Kidney (tissue), 14 donors: ENCODE data around the gene ADAMTS7. TPM values are rescaled to one million over a fixed set of nuclear protein-coding genes. Genes with fewer than 3 reads are reported as not detected.

Source experiments
- DNase-seq, 5 donors: peaks; one replicate each; pipeline ENCODE4 v3.0.0-alpha.2; 2013 to 2020
- FAIRE-seq: peaks from 2 replicates; lab custom pipeline; 2012; peaks lifted over from hg19 to GRCh38; lab: Jason Lieb, UNC
- H3K27ac ChIP-seq, 2 donors: one replicate each; pipeline ENCODE4 v1.7.0; 2013; ENCODE audit warnings: low read depth in 2 of 2, low read length in 2 of 2, inconsistent platforms in 1 of 2
- H3K27me3 ChIP-seq: one replicate; pipeline ENCODE4 v1.7.1; 2013; ENCODE audit warnings: low read length, inconsistent platforms; ENCODE audit not compliant: control insufficient read depth, insufficient read depth
- H3K36me3 ChIP-seq, 3 donors: one replicate each; pipeline versions ENCODE4 v1.7.0 to v1.7.1; 2013; ENCODE audit warnings: low read length in 3 of 3, control low read depth in 1 of 3, inconsistent platforms in 1 of 3; ENCODE audit not compliant: insufficient read depth in 3 of 3, control insufficient read depth in 2 of 3
- H3K4me1 ChIP-seq, 3 donors: one replicate each; pipeline versions ENCODE4 v1.7.0 to v1.7.1; 2013; ENCODE audit warnings: low read length in 3 of 3, inconsistent platforms in 1 of 3, low read depth in 1 of 3; ENCODE audit not compliant: control insufficient read depth in 2 of 3, insufficient read depth in 2 of 3
- H3K4me3 ChIP-seq, 3 donors: one replicate each; pipeline versions ENCODE4 v1.7.0 to v1.8.1; 2013; ENCODE audit warnings: low read length in 3 of 3, control low read depth in 1 of 3, inconsistent platforms in 1 of 3
- H3K9ac ChIP-seq, 3 donors: one replicate each; pipeline versions ENCODE4 v1.7.0 to v1.7.1; 2013; ENCODE audit warnings: low read length in 3 of 3, control low read depth in 1 of 3, inconsistent platforms in 1 of 3
- H3K9me3 ChIP-seq, 3 donors: one replicate each; pipeline versions ENCODE4 v1.7.0 to v1.7.1; 2013; ENCODE audit warnings: low read length in 3 of 3, control low read depth in 1 of 3, inconsistent platforms in 1 of 3; ENCODE audit not compliant: control insufficient read depth in 2 of 3, insufficient read depth in 1 of 3
- intact Hi-C: fragments of 100-400 bp; cut with DNase I; formaldehyde crosslinking; loops from one replicate; pipeline ENCODE4 v1.11.1; 2022
- polyA plus RNA-seq: library from polyadenylated mRNA; stranded (reverse); fragments of 350-450 nt; fragmentation: Illumina TruSeq; extraction: RNeasy Lipid Tissue Mini Kit (QIAGEN cat#74804); gene quantifications from one replicate; pipeline ENCODE4 v1.2.3, GENCODE V29; 2014; ENCODE audit warnings: low read depth, low replicate concordance; ENCODE audit not compliant: insufficient read depth
- total RNA-seq: library from RNA; stranded (reverse); fragmentation: NEBNext Ultra II Directional; extraction: Animal tissue kit (Norgen Biotek cat#: 25700); gene quantifications from one replicate; pipeline ENCODE4 v1.2.1, GENCODE V29; 2021
- TF ChIP-seq, protein P1 (sequence below): IDR thresholded peaks from 3 replicates; pipeline ENCODE4 v1.5.1; 2012; ENCODE audit warnings: mild to moderate bottlenecking, moderate library complexity, borderline replicate concordance; ENCODE audit not compliant: insufficient read depth; ENCODE audit errors: extremely low read depth
- donor health status: control.
- donor health status: control.
- donor health status: control.
- donor health status: control.
- donor health status: control.
- donor health status: DM: yes; HTN: yes; CAD: no.
- donor health status: Normal renal cell carcinoma (clear cell type).

ADAMTS7 gene
- total and polyA plus RNA-seq, 2 donors from 2014 or later = 0.82 to 3.1 TPM

DNA sequence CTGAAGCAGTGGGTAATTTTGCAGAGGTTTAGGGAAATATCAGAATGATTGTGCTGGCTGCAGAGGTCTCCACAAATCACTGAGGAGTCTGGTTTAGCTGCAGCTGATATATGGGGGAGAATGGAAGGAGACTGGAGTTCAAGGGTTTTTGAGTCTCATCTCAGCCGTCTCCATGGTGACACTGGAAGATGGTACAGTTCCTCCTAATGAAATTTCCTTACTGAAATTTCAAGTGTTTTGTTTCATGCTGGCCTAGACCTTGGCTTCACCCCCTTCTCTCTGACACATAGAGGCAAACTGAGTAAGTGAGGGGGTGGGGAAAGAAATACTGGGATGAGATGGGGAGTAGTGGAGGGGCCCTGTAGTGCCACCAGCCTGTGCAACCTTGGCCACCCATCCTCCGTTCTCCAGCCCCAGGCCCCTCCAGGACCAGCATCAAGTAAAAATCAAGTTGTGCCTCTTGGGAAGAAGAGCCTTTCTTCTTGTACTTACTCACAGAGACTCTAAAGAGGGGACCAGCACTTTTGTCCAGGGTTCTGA is 43.6 kb upstream of the ADAMTS7 start:
- TF ChIP-seq, protein P1, sequence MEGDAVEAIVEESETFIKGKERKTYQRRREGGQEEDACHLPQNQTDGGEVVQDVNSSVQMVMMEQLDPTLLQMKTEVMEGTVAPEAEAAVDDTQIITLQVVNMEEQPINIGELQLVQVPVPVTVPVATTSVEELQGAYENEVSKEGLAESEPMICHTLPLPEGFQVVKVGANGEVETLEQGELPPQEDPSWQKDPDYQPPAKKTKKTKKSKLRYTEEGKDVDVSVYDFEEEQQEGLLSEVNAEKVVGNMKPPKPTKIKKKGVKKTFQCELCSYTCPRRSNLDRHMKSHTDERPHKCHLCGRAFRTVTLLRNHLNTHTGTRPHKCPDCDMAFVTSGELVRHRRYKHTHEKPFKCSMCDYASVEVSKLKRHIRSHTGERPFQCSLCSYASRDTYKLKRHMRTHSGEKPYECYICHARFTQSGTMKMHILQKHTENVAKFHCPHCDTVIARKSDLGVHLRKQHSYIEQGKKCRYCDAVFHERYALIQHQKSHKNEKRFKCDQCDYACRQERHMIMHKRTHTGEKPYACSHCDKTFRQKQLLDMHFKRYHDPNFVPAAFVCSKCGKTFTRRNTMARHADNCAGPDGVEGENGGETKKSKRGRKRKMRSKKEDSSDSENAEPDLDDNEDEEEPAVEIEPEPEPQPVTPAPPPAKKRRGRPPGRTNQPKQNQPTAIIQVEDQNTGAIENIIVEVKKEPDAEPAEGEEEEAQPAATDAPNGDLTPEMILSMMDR = no peak
- DNase-seq (no peak), FAIRE-seq (no peak)
- Histone ChIP-seq H3K4me1 (no peaks in the 10 kb centered on the region), H3K27ac (no peak overlapping the region), H3K27me3 (no peaks in the 10 kb centered on the region), H3K4me3 (no peak overlapping the region), H3K9me3 (no peaks in the 10 kb centered on the region), H3K36me3 (no peaks in the 10 kb centered on the region), H3K9ac (no peak overlapping the region)
- intact Hi-C loops = no loop called here

DNA sequence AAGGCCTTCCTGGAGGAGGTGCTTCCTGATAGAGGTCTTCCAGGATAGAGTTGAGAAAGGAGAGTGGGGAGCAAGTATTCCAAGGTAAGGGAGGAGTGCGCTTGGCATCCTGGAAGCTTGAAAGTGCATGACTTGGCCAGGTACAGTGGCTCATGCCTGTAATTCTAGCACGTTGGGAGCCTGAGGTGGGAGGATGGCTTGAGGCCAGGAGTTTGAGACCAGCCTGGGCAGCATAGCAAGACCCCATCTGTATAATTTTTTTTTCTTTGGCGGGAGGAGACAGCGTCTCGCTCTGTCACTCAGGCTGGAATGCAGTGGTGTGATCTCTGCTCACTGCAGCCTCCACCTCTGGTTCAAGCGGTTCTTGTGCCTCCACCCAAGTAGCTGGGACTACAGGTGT is 42.2 kb upstream of the ADAMTS7 start:
- Histone ChIP-seq H3K4me1 (no peaks in the 10 kb centered on the region), H3K4me3 (no peak overlapping the region), H3K9me3 (no peaks in the 10 kb centered on the region), H3K27me3 (no peaks in the 10 kb centered on the region), H3K9ac (no peak overlapping the region), H3K27ac (no peak overlapping the region), H3K36me3 (no peaks in the 10 kb centered on the region)
- TF ChIP-seq, protein P1 = no peak
- intact Hi-C loops = no loop called here
- FAIRE-seq = no peak
- no peak for DNase-seq

DNA sequence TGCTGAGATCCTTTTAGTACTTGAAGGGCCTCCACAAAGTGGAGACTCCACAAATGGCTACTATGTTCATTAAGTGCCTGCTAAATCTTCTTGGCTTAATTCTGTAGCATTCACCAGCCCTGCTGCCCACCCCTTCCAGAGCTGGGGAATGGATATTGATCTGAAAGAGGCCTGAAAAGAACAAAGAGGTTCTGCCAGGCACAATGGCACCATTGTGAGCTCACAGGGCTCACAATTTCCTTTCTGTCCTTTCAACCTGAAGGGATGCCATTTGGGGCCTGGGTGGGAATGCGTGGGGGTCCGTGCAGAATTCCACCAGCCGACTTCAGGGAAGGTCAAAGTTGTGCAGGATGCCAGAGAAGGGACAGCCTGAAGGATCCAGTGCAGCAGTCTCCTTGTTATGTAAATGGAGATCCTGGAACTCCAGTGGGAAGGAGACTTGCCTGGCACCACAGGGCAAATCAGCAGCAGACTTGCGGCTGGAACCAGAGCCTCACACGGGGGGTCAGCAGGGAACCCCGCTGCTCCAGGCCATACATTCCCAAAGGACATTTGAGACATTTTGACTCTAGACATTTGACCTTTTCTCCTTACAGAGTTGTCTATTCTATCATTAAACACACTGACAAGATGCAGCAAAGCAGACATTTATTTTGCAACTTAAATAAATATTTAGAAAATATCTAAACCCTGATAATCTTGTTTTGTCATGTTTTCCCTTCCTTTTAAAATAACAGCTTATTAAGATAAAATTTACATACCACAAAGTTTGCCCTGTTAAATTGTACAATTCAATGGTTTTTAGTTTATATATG is 39.9 kb upstream of the ADAMTS7 start:
- H3K36me3 ChIP-seq = no peaks in the 10 kb centered on the region
- TF ChIP-seq, protein P1 = no peak
- no peaks in the 10 kb centered on the region for H3K9me3 ChIP-seq
- no peak for FAIRE-seq
- H3K4me1 ChIP-seq = no peaks in the 10 kb centered on the region
- DNase-seq = peak in 3 of 5 donors; percentile 19 to 37 (median 20)
- H3K27me3 ChIP-seq = no peaks in the 10 kb centered on the region
- H3K4me3 ChIP-seq = no peak overlapping the region
- intact Hi-C loops = no loop called here
- no peak overlapping the region for H3K27ac ChIP-seq
- H3K9ac ChIP-seq = no peak overlapping the region
